Motor neuron (in vitro differentiated cells): ENCODE measurements around the gene YWHAB. TPM values are rescaled to one million over a fixed set of nuclear protein-coding genes. Genes with fewer than 3 reads are reported as not detected.
"Not testable (repeated sequence)": the region's sequence is repeated elsewhere in the genome, so short reads cannot be mapped to it uniquely, and the experiment has no call there.

ENCODE experiments used
- ATAC-seq, 8 experiments: fragments of 200-7000 bp; cut with Tn5 transposase; replicated peaks in 6 of 8; 2 replicates each; pipeline ENCODE4 v1.8.0; 2021; ENCODE audit warnings: mild to moderate bottlenecking in 8 of 8, moderate library complexity in 8 of 8
- H3K27ac ChIP-seq, 2 donors: fragments of 250-450 bp; sonication (Bioruptor Pico); 2 replicates each; pipeline ENCODE4 v1.9.0; 2021; ENCODE audit warnings: antibody characterized with exemption in 2 of 2, mild to moderate bottlenecking in 2 of 2, moderate library complexity in 1 of 2
- H3K4me1 ChIP-seq, 2 donors: fragments of 250-450 bp; sonication (Bioruptor Pico); replicated peaks in 1 of 2; 2 replicates each; pipeline ENCODE4 v1.6.1; 2021; ENCODE audit warnings: antibody characterized with exemption in 2 of 2, mild to moderate bottlenecking in 2 of 2, moderate library complexity in 1 of 2
- H3K4me3 ChIP-seq, 5 donors: fragments of 250-450 bp; sonication (Bioruptor Pico); 2 replicates each; pipeline ENCODE4 v1.9.0; 2021; ENCODE audit warnings: antibody characterized with exemption in 5 of 5, mild to moderate bottlenecking in 5 of 5, moderate library complexity in 4 of 5
- WGBS, 10 experiments: fragments of 450-650 bp; shearing (Covaris generic); methylation state at CpG; one replicate each; pipeline ENCODE4 v1.0.0; 2022; 5-methylcytosine and 5-hydroxymethylcytosine counted together
- in situ Hi-C, 9 experiments: fragments of 400-800 bp; cut with MboI; loops; one replicate each; pipeline ENCODE4 v1.15.0; 2021; ENCODE audit warnings: low sequenced_read_pairs in 9 of 9, low pct_unique_long_range_greater_than_20kb in 2 of 9; ENCODE audit not compliant: unreplicated experiment in 9 of 9
- total RNA-seq, 8 experiments: library from RNA; unstranded; fragments of 300-600 nt; gene quantifications; 2 replicates each; pipeline versions ENCODE4 v1.2.3 to v1.2.4, GENCODE V29; 2022

The YWHAB gene
- total RNA-seq, 8 experiments from 2014 or later, result 95.7 to 193 (median 114) TPM

DNA sequence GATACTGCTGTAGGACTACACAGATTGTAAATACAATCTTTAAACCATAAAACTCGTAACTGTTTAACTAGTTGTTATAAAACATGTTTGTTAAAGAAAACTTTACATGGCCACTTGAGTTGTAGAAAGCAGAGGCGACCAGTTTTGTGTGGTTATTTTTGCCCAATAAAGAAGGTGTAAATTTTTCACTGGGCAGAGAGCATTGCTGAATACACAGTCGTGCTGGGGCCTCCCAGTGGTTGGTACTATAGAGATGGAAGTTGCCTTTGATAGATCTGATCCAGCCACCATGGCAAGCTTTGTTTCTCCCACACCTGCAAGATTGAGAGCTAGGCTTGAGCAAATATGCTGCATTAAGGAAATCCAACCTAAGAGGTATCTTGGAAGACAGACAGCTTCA lies 34.0 kb upstream of the YWHAB start:
- in situ Hi-C loops, result loop anchor here in 6 of 9 experiments (25.0 kb wide), 3 partner anchors 89 to 164 kb away; partner anchors contain the start of gene KCNK15 (in 1 of the 6)

DNA sequence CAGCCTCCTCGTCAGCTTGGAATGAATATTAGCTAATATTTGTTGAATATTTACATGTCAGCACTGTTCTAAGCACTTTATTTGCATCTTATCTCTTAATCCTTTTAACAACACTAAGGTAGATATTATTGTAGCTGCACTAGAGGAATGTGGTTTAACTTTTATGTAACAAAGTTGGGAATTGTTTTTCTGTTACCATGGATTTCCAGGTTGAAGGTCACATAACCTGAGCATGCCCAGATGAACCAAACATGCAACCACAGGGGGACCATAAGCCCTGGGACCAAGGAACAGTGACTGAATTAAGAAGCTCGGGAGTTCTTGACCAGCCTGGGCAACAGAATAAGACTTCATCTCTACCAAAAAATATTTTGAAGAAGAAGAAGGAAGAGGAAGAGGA lies 29.1 kb upstream of the YWHAB start:
- H3K4me3 ChIP-seq, result no peak overlapping the region
- no peak for ATAC-seq
- in situ Hi-C loops, result loop anchor here in 6 of 9 experiments (25.0 kb wide), 3 partner anchors 94 to 169 kb away; partner anchors contain the start of gene KCNK15 (in 1 of the 6)
- WGBS, 10 experiments, result 9 to 100% (median 76%) methylated on average over 1 to 2 of the region's 2 CpGs
- H3K4me1 ChIP-seq, result no peaks in the 10 kb centered on the region
- no peak overlapping the region for H3K27ac ChIP-seq

More for the DNA sequence above, 34.0 kb upstream of the YWHAB start:
- no peak for ATAC-seq
- Histone ChIP-seq H3K4me3 (no peak overlapping the region), H3K4me1 (peaks cover 6 to 7% of the 10 kb centered on the region in 2 donors), H3K27ac (no peak overlapping the region)
- WGBS, 10 experiments, result 0 to 52% (median 37%) methylated on average over 1 to 3 of the region's 3 CpGs

GRCh38 chr20:44856856-44857448 lies 28.6 kb upstream of the YWHAB start:
- 33 to 100% (median 86%) methylated on average over 1 to 6 of the region's 6 CpGs; no CpG with 5 or more reads in 1 of the 10 experiments for WGBS, 10 experiments
- ATAC-seq, result no peak
- Histone ChIP-seq H3K4me3 (no peak overlapping the region), H3K4me1 (no peaks in the 10 kb centered on the region), H3K27ac (no peak overlapping the region)
- in situ Hi-C loops, result loop anchor here in 6 of 9 experiments (25.0 kb wide), 3 partner anchors 95 to 170 kb away; partner anchors contain the start of gene KCNK15 (in 1 of the 6)

- no peak for ATAC-seq
- H3K4me1 ChIP-seq, result peaks cover 9 to 10% of the 10 kb centered on the region in 2 donors
- H3K27ac ChIP-seq, result no peak overlapping the region
- H3K4me3 ChIP-seq, result no peak overlapping the region
- in situ Hi-C loops, result loop anchor here in 6 of 9 experiments (25.0 kb wide), 3 partner anchors 96 to 171 kb away; partner anchors contain the start of gene KCNK15 (in 1 of the 6)
These were observed 26.7 kb upstream of the YWHAB start for GRCh38 chr20:44858606-44859360.

GRCh38 chr20:44861531-44862006 lies 23.9 kb upstream of the YWHAB start:
- H3K4me1 ChIP-seq, result peaks cover 16 to 17% of the 10 kb centered on the region in 2 donors
- in situ Hi-C loops, result loop anchor here (10.0 to 25.0 kb wide), 5 partner anchors 99 to 177 kb away; partner anchors contain the start of gene KCNK15 (in 2 of the 9)
- peak in 2 of 8 experiments; percentile 53 to 56 for ATAC-seq
- no peak overlapping the region for H3K27ac ChIP-seq
- 0 to 100% (median 81%) methylated on average over 1 to 4 of the region's 5 CpGs; no CpG with 5 or more reads in 5 of the 10 experiments for WGBS, 10 experiments
- no peak overlapping the region for H3K4me3 ChIP-seq

GRCh38 chr20:44862286-44862685 lies 23.2 kb upstream of the YWHAB start:
- ATAC-seq, result no peak
- no peak overlapping the region for H3K27ac ChIP-seq
- WGBS, 10 experiments, result 49 to 100% (median 90%) methylated on average over 1 to 2 of the region's 2 CpGs; no CpG with 5 or more reads in 3 of the 10 experiments

DNA sequence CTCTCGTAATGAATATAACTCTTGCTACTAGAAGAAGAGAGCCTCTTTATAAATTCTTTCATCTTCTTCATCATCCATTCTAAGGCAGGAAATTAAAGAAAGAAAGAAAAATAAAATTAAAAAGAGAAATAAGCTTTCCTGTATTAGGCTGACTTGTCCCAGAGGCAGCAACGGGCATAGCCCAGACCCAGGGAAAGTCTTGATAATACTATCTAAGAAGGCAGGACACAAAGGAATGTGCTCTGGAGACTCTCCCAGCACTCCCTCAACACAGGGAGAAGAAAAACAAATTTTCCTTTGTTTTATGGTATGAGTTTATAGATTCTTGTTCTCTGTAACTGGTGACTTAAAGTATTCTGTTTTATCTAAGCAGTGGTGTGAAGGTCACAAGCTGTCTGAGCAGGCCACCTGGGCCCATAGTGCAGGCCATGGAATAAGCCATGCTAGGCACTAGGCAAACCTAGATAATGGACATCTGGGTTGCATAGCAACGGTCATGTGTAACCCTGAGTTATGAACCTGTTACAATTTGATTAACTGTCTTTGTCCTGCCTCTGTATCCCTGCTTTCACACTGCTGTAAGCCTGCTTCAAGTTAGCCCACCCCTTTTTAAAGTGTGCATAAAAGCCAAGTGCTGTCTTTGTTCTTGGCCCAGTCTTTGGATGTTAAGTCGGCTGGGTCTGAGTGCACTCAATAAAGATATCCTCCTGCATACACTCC lies 22.0 kb upstream of the YWHAB start:
- not testable (repeated sequence) for H3K4me3 ChIP-seq, H3K27ac ChIP-seq
- in situ Hi-C loops, result loop anchor here (10.0 to 25.0 kb wide), 5 partner anchors 101 to 179 kb away; partner anchors contain the start of gene KCNK15 (in 2 of the 9)
- H3K4me1 ChIP-seq, result peaks cover 16 to 17% of the 10 kb centered on the region in 2 donors
- WGBS, 10 experiments, result 16 to 93% (median 60%) methylated on average over 1 to 4 of the region's 4 CpGs; no CpG with 5 or more reads in 2 of the 10 experiments
- ATAC-seq, result peak in 5 of 8 experiments; percentile 72 to 84 (median 83)

More at GRCh38 chr20:44862286-44862685, 23.2 kb upstream of the YWHAB start:
- Histone ChIP-seq H3K4me1 (peaks cover 16 to 17% of the 10 kb centered on the region in 2 donors), H3K4me3 (no peak overlapping the region)
- in situ Hi-C loops, result loop anchor here (10.0 to 25.0 kb wide), 5 partner anchors 100 to 177 kb away; partner anchors contain the start of gene KCNK15 (in 2 of the 9)

GRCh38 chr20:44864493-44864892 lies 21.0 kb upstream of the YWHAB start:
- not testable (repeated sequence) for H3K27ac ChIP-seq, H3K4me3 ChIP-seq
- in situ Hi-C loops, result loop anchor here (10.0 to 25.0 kb wide), 5 partner anchors 102 to 180 kb away; partner anchors contain the start of gene KCNK15 (in 2 of the 9)
- H3K4me1 ChIP-seq, result peaks cover 16 to 17% of the 10 kb centered on the region in 2 donors
- peak in 1 of 8 experiments; percentile 56 for ATAC-seq
- 55 to 100% (median 74%) methylated on average over 1 to 2 of the region's 3 CpGs; no CpG with 5 or more reads in 2 of the 10 experiments for whole genome bisulfite sequencing, 10 experiments

DNA sequence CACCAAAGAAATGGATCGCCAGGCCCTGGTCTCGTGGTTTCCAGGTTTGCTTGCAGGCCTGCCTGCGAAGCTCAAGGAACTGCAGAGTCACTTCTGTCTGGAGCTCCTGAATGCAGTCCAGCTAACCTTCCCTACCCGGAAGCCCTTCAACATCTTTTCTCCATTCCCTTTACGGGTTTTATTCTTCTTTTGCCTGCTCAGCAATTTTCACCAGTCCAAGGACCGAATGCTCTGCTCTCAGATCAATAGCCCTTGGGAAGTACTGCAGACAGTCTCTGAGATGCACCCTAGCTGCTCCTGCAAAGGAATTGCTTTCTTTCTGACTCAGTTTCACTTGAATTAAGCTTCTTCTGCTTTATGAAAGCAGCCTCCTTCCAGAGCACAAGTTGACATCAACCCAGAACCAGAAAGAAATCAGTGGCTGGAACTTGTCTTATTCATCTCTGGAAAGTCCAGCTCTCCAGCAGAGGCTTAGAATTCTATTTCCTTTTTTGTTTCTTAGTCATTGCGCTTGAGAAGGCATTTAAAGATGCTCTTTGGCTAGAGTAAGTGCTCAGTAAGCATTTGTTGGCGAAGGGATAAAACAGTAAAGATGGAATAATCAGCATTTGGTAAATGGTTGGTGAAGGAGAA lies 18.7 kb upstream of the YWHAB start:
- 42 to 93% (median 60%) methylated on average over 2 to 8 of the region's 8 CpGs for WGBS, 10 experiments
- in situ Hi-C loops, result loop anchor here (10.0 to 25.0 kb wide), 5 partner anchors 105 to 182 kb away; partner anchors contain the start of gene KCNK15 (in 2 of the 9)
- Histone ChIP-seq H3K4me3 (no peak overlapping the region), H3K27ac (no peak overlapping the region), H3K4me1 (peaks cover 16 to 17% of the 10 kb centered on the region in 2 donors)
- ATAC-seq, result no peak

DNA sequence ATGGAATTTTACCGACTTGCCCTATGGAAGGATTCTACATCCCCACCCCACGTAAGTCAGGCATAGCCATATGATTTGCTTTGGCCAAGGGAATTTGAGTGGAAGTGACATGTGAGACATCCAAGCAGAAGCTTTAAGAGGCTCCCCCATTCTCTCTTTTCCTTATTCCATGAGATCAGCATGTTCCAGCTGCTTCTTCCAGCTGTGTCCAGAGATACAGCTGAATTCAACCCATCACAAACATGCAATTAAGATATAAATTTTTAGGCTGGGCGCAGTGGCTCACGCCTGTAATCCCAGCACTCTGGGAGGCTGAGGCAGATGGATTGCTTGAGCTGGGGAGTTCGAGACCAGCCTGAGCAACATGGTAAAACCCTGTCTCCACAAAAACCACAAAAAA lies 16.0 kb upstream of the YWHAB start:
- WGBS, 10 experiments, result 0 to 73% (median 47%) methylated on average over 2 to 4 of the region's 5 CpGs; no CpG with 5 or more reads in 1 of the 10 experiments
- no peak for ATAC-seq
- in situ Hi-C loops, result loop anchor here (10.0 to 25.0 kb wide), 5 partner anchors 107 to 185 kb away; partner anchors contain the start of gene KCNK15 (in 2 of the 9)
- Histone ChIP-seq H3K4me3 (no peak overlapping the region), H3K27ac (no peak overlapping the region), H3K4me1 (peaks cover 0 to under 1% of the 10 kb centered on the region in 2 donors)

GRCh38 chr20:44882360-44882759 lies 3.1 kb upstream of the YWHAB start:
- ATAC-seq, H3K4me3 ChIP-seq, H3K27ac ChIP-seq, in situ Hi-C loops: not testable (repeated sequence)
- WGBS, 10 experiments, result 50 to 95% (median 81%) methylated on average over 1 to 4 of the region's 4 CpGs; no CpG with 5 or more reads in 1 of the 10 experiments
- peaks cover 8 to 11% of the 10 kb centered on the region in 2 donors for H3K4me1 ChIP-seq
